GM21381 (cell line): ENCODE results near the gene RNF214.
A peak's percentile ranks its signal among the peaks of the same experiment; 100 is the strongest.
"Not testable (repeated sequence)": the region's sequence is repeated elsewhere in the genome, so short reads cannot be mapped to it uniquely, and the experiment has no call there.

ENCODE experiments used
- ATAC-seq: cut with Tn5 transposase; IDR thresholded peaks from one replicate; pipeline ENCODE4 v1.9.1; 2021; ENCODE audit warnings: mild to moderate bottlenecking, moderate library complexity; ENCODE audit not compliant: unreplicated experiment

The RNF214 gene

GRCh38 chr11:117232092-117232878 lies at the start of gene RNF214:
RNF214 (plus strand) TSS chr11:117232671; CDS start chr11:117234273, 1,602 bp downstream.
- peak; percentile 76 for ATAC-seq

- not testable (repeated sequence) for ATAC-seq
These were observed 49.3 kb upstream of the RNF214 start for GRCh38 chr11:117183178-117183577.

GRCh38 chr11:117183724-117184349 lies 48.6 kb upstream of the RNF214 start:
- no peak for ATAC-seq

GRCh38 chr11:117185736-117186430 lies 46.6 kb upstream of the RNF214 start:
- ATAC-seq: no peak

GRCh38 chr11:117186431-117186761 lies 46.1 kb upstream of the RNF214 start:
- ATAC-seq: no peak

- no peak for ATAC-seq
These were observed 45.5 kb upstream of the RNF214 start for GRCh38 chr11:117187007-117187406.

- no peak for ATAC-seq
These were observed 45.1 kb upstream of the RNF214 start for GRCh38 chr11:117187428-117187798.

- ATAC-seq: no peak
These were observed 44.5 kb upstream of the RNF214 start for GRCh38 chr11:117187799-117188481.

GRCh38 chr11:117188620-117189081 lies 43.8 kb upstream of the RNF214 start:
- ATAC-seq: no peak

- ATAC-seq: no peak
These were observed 43.1 kb upstream of the RNF214 start for GRCh38 chr11:117189191-117189940.

GRCh38 chr11:117189941-117190544 lies 42.4 kb upstream of the RNF214 start:
- no peak for ATAC-seq

GRCh38 chr11:117191680-117192400 lies 40.6 kb upstream of the RNF214 start:
- no peak for ATAC-seq

GRCh38 chr11:117192401-117192875 lies 40.0 kb upstream of the RNF214 start:
- ATAC-seq: no peak

GRCh38 chr11:117193130-117194020 lies 39.1 kb upstream of the RNF214 start:
- no peak for ATAC-seq

- no peak for ATAC-seq
These were observed 38.2 kb upstream of the RNF214 start for GRCh38 chr11:117194267-117194666.

GRCh38 chr11:117195258-117195657 lies 37.2 kb upstream of the RNF214 start:
- no peak for ATAC-seq

GRCh38 chr11:117195761-117196160 lies 36.7 kb upstream of the RNF214 start:
- ATAC-seq: no peak

- ATAC-seq: no peak
These were observed 35.5 kb upstream of the RNF214 start for GRCh38 chr11:117197006-117197405.
